GM19397 (cell line): ENCODE results near the gene C2orf42.
"Not testable (repeated sequence)": the region's sequence is repeated elsewhere in the genome, so short reads cannot be mapped to it uniquely, and the experiment has no call there.

ENCODE experiments used
- ATAC-seq: cut with Tn5 transposase; IDR thresholded peaks from one replicate; pipeline ENCODE4 v1.9.1; 2021; ENCODE audit warnings: mild to moderate bottlenecking, moderate library complexity; ENCODE audit not compliant: unreplicated experiment

C2orf42 gene

GRCh38 chr2:70111752-70112591, 78.8 kb downstream of the C2orf42 start:
- ATAC-seq, result no peak

GRCh38 chr2:70110397-70110796, 80.4 kb downstream of the C2orf42 start:
- not testable (repeated sequence) for ATAC-seq

GRCh38 chr2:70106138-70106537, 84.7 kb downstream of the C2orf42 start:
- ATAC-seq, result not testable (repeated sequence)

GRCh38 chr2:70104231-70105111, 86.3 kb downstream of the C2orf42 start:
- no peak for ATAC-seq

- ATAC-seq, result no peak
Observed at GRCh38 chr2:70103531-70104061, 87.2 kb downstream of the C2orf42 start.

- ATAC-seq, result not testable (repeated sequence)
Observed at GRCh38 chr2:70102323-70102905, 88.4 kb downstream of the C2orf42 start.

GRCh38 chr2:70101686-70102085, 89.1 kb downstream of the C2orf42 start:
- ATAC-seq, result not testable (repeated sequence)

- no peak for ATAC-seq
Observed at GRCh38 chr2:70101174-70101573, 89.6 kb downstream of the C2orf42 start.
